IMR-90 (cell line): Measurements from ENCODE around the gene CPNE4. TPM values are rescaled to one million over a fixed set of nuclear protein-coding genes. Genes with fewer than 3 reads are reported as not detected.

Experiments
- ATAC-seq: fragments of 200-7000 bp; cut with Tn5 transposase; 2 replicates; pipeline ENCODE4 v1.9.1; 2020; ENCODE audit warnings: low read depth, mild to moderate bottlenecking, moderate library complexity
- BruUV-seq: library from RNA; stranded (reverse); fragments of 400-500 nt; replicated peaks from 2 replicates; lab custom pipeline; 2021; lab: Mats Ljungman, UMichigan
- CTCF ChIA-PET: fragments of 300-600 bp; formaldehyde crosslinking; extraction: SDS; loops from one replicate; lab custom pipeline; 2021; ENCODE audit warnings: antibody characterized with exemption; lab: Yijun Ruan, JAX
- POLR2A ChIA-PET: fragments of 300-600 bp; sonication (Branson Sonifier 250); formaldehyde crosslinking; loops from one replicate; lab custom pipeline; 2022; ENCODE audit warnings: antibody characterized with exemption; ENCODE audit not compliant: unreplicated experiment; lab: Charles Lee
- DNase-seq: peaks from one replicate; pipeline ENCODE4 v3.0.0; 2013
- H2AFZ ChIP-seq: replicated peaks from 2 replicates; pipeline ENCODE3; 2013; ENCODE audit warnings: low read length, mild to moderate bottlenecking; ENCODE audit not compliant: poor library complexity
- H2AK5ac ChIP-seq: 2 replicates; pipeline ENCODE4 v1.6.1; 2013; ENCODE audit warnings: low read depth, low read length, inconsistent platforms
- H2AK9ac ChIP-seq: replicated peaks from 2 replicates; pipeline ENCODE3; 2013; ENCODE audit warnings: mild to moderate bottlenecking, low read depth, low read length, moderate library complexity; ENCODE audit not compliant: poor library complexity
- H2BK120ac ChIP-seq: 2 replicates; pipeline ENCODE4 v1.6.1; 2013; ENCODE audit warnings: low read depth, low read length, inconsistent platforms
- H2BK15ac ChIP-seq: 3 replicates; pipeline ENCODE4 v1.6.1; 2013; ENCODE audit warnings: low read depth, low read length, inconsistent platforms
- H2BK20ac ChIP-seq: 2 replicates; pipeline ENCODE4 v1.6.1; 2013; ENCODE audit warnings: low read depth, mild to moderate bottlenecking, inconsistent platforms, low read length, moderate library complexity
- H2BK5ac ChIP-seq: 2 replicates; pipeline ENCODE4 v1.6.1; 2013; ENCODE audit warnings: mild to moderate bottlenecking, low read depth, low read length, inconsistent platforms; ENCODE audit not compliant: poor library complexity, severe bottlenecking
- H3K14ac ChIP-seq: replicated peaks from 2 replicates; pipeline ENCODE4 v1.6.1; 2013; ENCODE audit warnings: low read depth, low read length, inconsistent platforms
- H3K18ac ChIP-seq: 2 replicates; pipeline ENCODE4 v1.6.1; 2013; ENCODE audit warnings: low read depth, low read length, control low read depth
- H3K23ac ChIP-seq: 2 replicates; pipeline ENCODE4 v1.6.1; 2013; ENCODE audit warnings: low read depth, low read length, inconsistent platforms
- H3K27ac ChIP-seq: 2 replicates; pipeline ENCODE4 v1.5.1; 2013; ENCODE audit warnings: mild to moderate bottlenecking, control low read depth, low read length; ENCODE audit not compliant: insufficient read depth
- H3K27me3 ChIP-seq: 2 replicates; pipeline ENCODE4 v1.6.1; 2013; ENCODE audit warnings: low read length; ENCODE audit not compliant: control insufficient read depth, insufficient read depth
- H3K36me3 ChIP-seq: 2 replicates; pipeline ENCODE4 v1.6.1; 2013; ENCODE audit warnings: low read length, mixed read lengths; ENCODE audit not compliant: control insufficient read depth, insufficient read depth
- H3K4ac ChIP-seq: 2 replicates; pipeline ENCODE4 v1.6.1; 2013; ENCODE audit warnings: low read depth, low read length, inconsistent platforms
- H3K4me1 ChIP-seq: 2 replicates; pipeline ENCODE4 v1.6.1; 2013; ENCODE audit warnings: low read length, mixed read lengths; ENCODE audit not compliant: control insufficient read depth, insufficient read depth
- H3K4me2 ChIP-seq: 2 replicates; pipeline ENCODE4 v1.6.1; 2013; ENCODE audit warnings: low read depth, mild to moderate bottlenecking, control low read depth, low read length, moderate library complexity
- H3K4me3 ChIP-seq: 2 replicates; pipeline ENCODE4 v1.5.1; 2013; ENCODE audit warnings: low read depth, mild to moderate bottlenecking, control low read depth, low read length, moderate library complexity; ENCODE audit not compliant: insufficient read depth
- H3K56ac ChIP-seq: 2 replicates; pipeline ENCODE4 v1.6.1; 2013; ENCODE audit warnings: low read length, inconsistent platforms; ENCODE audit not compliant: insufficient read depth; ENCODE audit errors: extremely low read depth
- H3K79me1 ChIP-seq, 2 experiments: 2 replicates each; pipeline ENCODE4 v1.6.1; 2013; ENCODE audit warnings: low read length in 2 of 2, inconsistent platforms in 1 of 2, low read depth in 1 of 2
- H3K9ac ChIP-seq: 2 replicates; pipeline ENCODE4 v1.6.1; 2013; ENCODE audit warnings: low read depth, low read length, control low read depth
- H3K9me1 ChIP-seq: 2 replicates; pipeline ENCODE4 v1.6.1; 2013; ENCODE audit warnings: low read length, inconsistent platforms; ENCODE audit not compliant: insufficient read depth
- H3K9me3 ChIP-seq: 2 replicates; pipeline ENCODE4 v1.6.1; 2013; ENCODE audit warnings: low read length; ENCODE audit not compliant: control insufficient read depth, insufficient read depth
- H4K20me1 ChIP-seq: 2 replicates; pipeline ENCODE4 v1.6.1; 2013; ENCODE audit warnings: low read length, inconsistent platforms; ENCODE audit not compliant: insufficient read depth
- H4K5ac ChIP-seq: 2 replicates; pipeline ENCODE4 v1.6.1; 2013; ENCODE audit warnings: mild to moderate bottlenecking, low read depth, low read length, control low read depth
- H4K8ac ChIP-seq, 2 experiments: 2 replicates each; pipeline ENCODE4 v1.6.1; 2013; ENCODE audit warnings: low read depth in 2 of 2, low read length in 2 of 2, control low read depth in 1 of 2, inconsistent platforms in 1 of 2
- H4K91ac ChIP-seq: 2 replicates; pipeline ENCODE4 v1.6.1; 2013; ENCODE audit warnings: low read depth, low read length, inconsistent platforms; ENCODE audit not compliant: insufficient read depth
- BHLHE40 ChIP-seq: fragments of 150-350 bp; IDR thresholded peaks from 2 replicates; pipeline ENCODE4 v1.6.1; 2016; ENCODE audit warnings: mild to moderate bottlenecking, low read depth, low read length
- CHD1 ChIP-seq: IDR thresholded peaks from 2 replicates; pipeline ENCODE4 v1.6.1; 2012; ENCODE audit warnings: low read depth, low read length, improper control_type of control experiment
- MAFK ChIP-seq: IDR thresholded peaks from 2 replicates; pipeline ENCODE4 v1.6.1; 2012; ENCODE audit warnings: low read depth, low read length, improper control_type of control experiment
- SMC3 ChIP-seq: fragments of 150-350 bp; IDR thresholded peaks from 2 replicates; pipeline ENCODE4 v1.6.1; 2016; ENCODE audit warnings: low read depth, mild to moderate bottlenecking, antibody characterized with exemption, low read length, moderate library complexity
- dilution Hi-C: fragments of 300-500 bp; cut with HindIII; formaldehyde crosslinking; loops from one replicate; pipeline ENCODE4 v1.14.3; 2018; ENCODE audit warnings: low sequenced_read_pairs; ENCODE audit not compliant: unreplicated experiment
- in situ Hi-C: fragments of 300-500 bp; cut with MboI; formaldehyde crosslinking; loops from 3 replicates; pipeline ENCODE4 v1.14.3; 2019; ENCODE audit warnings: low sequenced_read_pairs, inconsistent platforms, mixed read lengths
- intact Hi-C: fragments of 100-400 bp; cut with micrococcal nuclease; formaldehyde crosslinking; loops from 2 replicates; pipeline ENCODE4 v1.10.0; 2022
- polyA plus RNA-seq, 3 experiments: library from polyadenylated mRNA; depleted of rRNA; stranded (reverse); fragments of >200 nt; gene quantifications; 2 replicates each; pipeline ENCODE4 v1.2.3, GENCODE V29; 2012; ENCODE audit warnings: low replicate concordance in 1 of 3
- total RNA-seq: library from RNA; depleted of rRNA; stranded (reverse); fragments of >200 nt; gene quantifications from 2 replicates; pipeline ENCODE4 v1.2.3, GENCODE V29; 2012

Gene CPNE4
- total and polyA plus RNA-seq, 2 of the 4 experiments (the other 2 are of a cell fraction) = not detected

- no peaks in the 10 kb centered on the region for H3K9me3 ChIP-seq
- dilution Hi-C loops = no loop called here
Observed at GRCh38 chr3:131755380-131755779, 279.4 kb downstream of the CPNE4 start.

More at GRCh38 chr3:131755380-131755779, 279.4 kb downstream of the CPNE4 start:
- DNase-seq (no peak), ATAC-seq (no peak)
- H4K20me1 ChIP-seq = no peaks in the 10 kb centered on the region
- POLR2A ChIA-PET = no interaction called here
- no peaks in the 10 kb centered on the region for H3K79me1 ChIP-seq
- no peak overlapping the region for H2AK5ac ChIP-seq
- H3K9me1 ChIP-seq = no peaks in the 10 kb centered on the region
- no peak overlapping the region for H4K5ac ChIP-seq
- TF ChIP-seq SMC3 = no peak
- no peak for TF ChIP-seq CHD1
- TF ChIP-seq BHLHE40 = no peak
- TF ChIP-seq MAFK = no peak
- H3K4me1 ChIP-seq = no peaks in the 10 kb centered on the region
- in situ Hi-C loops (no loop called here), intact Hi-C loops (no loop called here)
- H3K27me3 ChIP-seq = no peaks in the 10 kb centered on the region
- H3K36me3 ChIP-seq = no peaks in the 10 kb centered on the region
- H2BK20ac ChIP-seq = no peak overlapping the region
- no peak overlapping the region for H2BK15ac ChIP-seq
- no peak overlapping the region for H3K56ac ChIP-seq
- H3K4me3 ChIP-seq = no peak overlapping the region
- no peak overlapping the region for H4K8ac ChIP-seq
- no peak overlapping the region for H3K14ac ChIP-seq
- H3K9ac ChIP-seq = no peak overlapping the region
- no peak overlapping the region for H2AFZ ChIP-seq
- H3K4ac ChIP-seq = no peak overlapping the region
- no peak overlapping the region for H2AK9ac ChIP-seq
- no peak overlapping the region for H2BK120ac ChIP-seq
- H2BK5ac ChIP-seq = no peak overlapping the region
- BruUV-seq = no TSS peak
- no peak overlapping the region for H3K23ac ChIP-seq
- no peak overlapping the region for H3K18ac ChIP-seq
- H3K27ac ChIP-seq = no peak overlapping the region
- CTCF ChIA-PET = no interaction called here
- H3K4me2 ChIP-seq = no peak overlapping the region
- H4K91ac ChIP-seq = no peak overlapping the region
